Mononuclear cell (primary cell): Measurements from ENCODE around the gene KAZN. TPM values are rescaled to one million over a fixed set of nuclear protein-coding genes. Genes with fewer than 3 reads are reported as not detected.

Source experiments
- H3K27me3 ChIP-seq: 2 replicates; pipeline ENCODE4 v1.6.0; 2011; ENCODE audit warnings: low read length, control low read depth; ENCODE audit not compliant: insufficient read depth
- H3K4me1 ChIP-seq: 2 replicates; pipeline ENCODE4 v1.5.1; 2011; ENCODE audit warnings: mild to moderate bottlenecking, low read length, control low read depth; ENCODE audit not compliant: insufficient read depth
- H3K4me3 ChIP-seq: 2 replicates; pipeline ENCODE4 v1.5.1; 2011; ENCODE audit warnings: mild to moderate bottlenecking, low read length, moderate library complexity
- H3K9me3 ChIP-seq: 2 replicates; pipeline ENCODE4 v1.5.1; 2011; ENCODE audit warnings: low read depth, mild to moderate bottlenecking, control low read depth, low read length
- total RNA-seq: library from RNA; depleted of rRNA; stranded (reverse); fragments of >200 nt; gene quantifications from one replicate; pipeline ENCODE4 v1.2.3, GENCODE V29; 2012

The KAZN gene
- total RNA-seq, 1 donor: 0.31 TPM

DNA sequence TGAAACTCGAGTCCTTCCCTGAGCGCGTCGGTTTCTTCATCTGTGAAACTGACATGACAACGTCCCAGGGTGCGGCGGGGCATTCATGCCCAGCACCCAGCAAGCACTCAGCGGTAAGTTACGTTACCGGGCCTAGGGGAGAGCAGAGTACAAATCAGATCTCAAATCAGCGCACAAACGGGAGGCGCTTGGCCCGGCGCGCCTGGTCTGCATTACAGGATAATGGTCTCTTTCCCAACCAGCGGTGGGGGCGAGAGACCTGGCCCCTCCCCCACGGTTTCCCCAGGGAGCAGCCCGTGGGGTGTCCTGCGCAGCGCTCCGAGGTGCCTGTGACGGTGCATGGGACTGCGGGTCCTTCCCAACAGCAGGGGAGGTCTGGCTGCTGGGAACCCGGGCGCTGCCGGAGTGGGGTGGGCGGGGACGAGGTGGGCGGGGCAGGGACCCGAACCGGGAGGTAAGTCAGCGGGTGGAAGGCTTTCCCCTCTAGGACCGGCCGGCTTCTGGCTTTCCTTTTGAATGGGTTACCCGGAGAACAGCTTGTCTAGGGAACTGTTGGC is 556.1 kb downstream of the KAZN start:
- peaks cover 26% of the 10 kb centered on the region for H3K4me1 ChIP-seq
- H3K4me3 ChIP-seq: no peak overlapping the region
- no peaks in the 10 kb centered on the region for H3K9me3 ChIP-seq
- peaks cover 38% of the 10 kb centered on the region for H3K27me3 ChIP-seq

DNA sequence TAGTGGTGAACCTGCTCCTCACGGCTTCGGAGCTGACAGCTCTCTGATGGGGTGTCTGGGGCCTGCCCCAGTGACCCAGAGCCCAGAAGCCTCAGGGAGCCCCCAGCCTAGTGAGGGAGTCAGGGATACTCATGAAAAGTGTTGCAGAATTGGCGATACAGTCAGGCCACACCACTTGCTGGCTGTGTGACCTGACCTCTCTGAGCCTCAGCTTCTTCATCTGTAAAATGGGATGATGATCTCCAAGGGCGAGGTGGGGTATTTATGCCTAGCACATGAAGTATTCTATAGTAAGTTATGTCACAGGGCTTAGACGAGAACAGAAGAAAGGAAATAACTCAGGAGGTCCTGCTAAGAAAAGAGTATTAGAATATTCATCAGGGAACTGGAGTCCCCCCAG is 556.7 kb downstream of the KAZN start:
- Histone ChIP-seq H3K9me3 (no peaks in the 10 kb centered on the region), H3K27me3 (peaks cover 37% of the 10 kb centered on the region)

DNA sequence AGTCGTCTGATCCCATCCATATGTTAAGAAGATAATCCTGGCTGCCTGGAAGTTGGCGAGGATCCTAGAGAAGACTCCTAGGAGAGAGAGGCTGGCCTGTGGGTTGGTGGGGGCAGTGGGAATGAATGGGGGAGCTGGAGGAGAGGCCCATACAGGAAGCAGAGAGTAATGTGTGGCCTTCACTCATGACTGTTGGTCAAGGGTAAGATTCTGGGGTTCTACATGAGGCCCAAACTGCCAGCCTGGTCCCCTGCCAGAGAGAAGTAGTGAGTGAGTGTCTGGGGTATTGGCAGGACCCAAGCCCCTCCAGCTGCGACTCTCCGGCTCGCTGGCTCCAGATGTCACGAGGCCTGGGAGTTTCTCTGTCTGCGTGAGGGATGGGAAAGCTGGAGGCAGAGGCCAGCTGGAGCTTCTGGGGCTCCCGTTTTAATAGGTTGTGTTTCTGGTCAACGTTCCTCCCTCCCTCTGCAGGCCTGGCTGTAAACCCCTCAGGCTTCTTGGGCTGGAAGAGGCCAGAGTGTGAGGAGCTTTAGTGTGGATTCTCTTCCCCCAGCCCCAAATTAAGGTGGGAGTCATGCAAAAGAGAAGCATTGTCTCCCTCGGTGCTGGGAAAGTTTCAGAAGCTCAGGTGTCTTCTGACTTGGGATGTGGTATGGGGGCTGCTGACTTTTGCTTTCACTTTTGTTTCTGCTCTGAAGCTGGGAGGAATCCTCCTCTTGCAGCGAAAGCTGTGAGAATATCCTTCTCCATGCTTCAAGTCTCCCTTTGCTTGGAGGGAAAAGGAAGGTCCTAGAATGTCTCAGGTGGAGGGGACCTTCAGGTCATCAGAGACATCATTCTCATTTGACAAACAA is 557.6 kb downstream of the KAZN start:
- peaks cover 27% of the 10 kb centered on the region for H3K27me3 ChIP-seq
- H3K4me3 ChIP-seq: no peak overlapping the region
- peaks cover 26% of the 10 kb centered on the region for H3K4me1 ChIP-seq
- H3K9me3 ChIP-seq: no peaks in the 10 kb centered on the region

More for the DNA sequence above, 556.7 kb downstream of the KAZN start:
- peaks cover 26% of the 10 kb centered on the region for H3K4me1 ChIP-seq
- no peak overlapping the region for H3K4me3 ChIP-seq

DNA sequence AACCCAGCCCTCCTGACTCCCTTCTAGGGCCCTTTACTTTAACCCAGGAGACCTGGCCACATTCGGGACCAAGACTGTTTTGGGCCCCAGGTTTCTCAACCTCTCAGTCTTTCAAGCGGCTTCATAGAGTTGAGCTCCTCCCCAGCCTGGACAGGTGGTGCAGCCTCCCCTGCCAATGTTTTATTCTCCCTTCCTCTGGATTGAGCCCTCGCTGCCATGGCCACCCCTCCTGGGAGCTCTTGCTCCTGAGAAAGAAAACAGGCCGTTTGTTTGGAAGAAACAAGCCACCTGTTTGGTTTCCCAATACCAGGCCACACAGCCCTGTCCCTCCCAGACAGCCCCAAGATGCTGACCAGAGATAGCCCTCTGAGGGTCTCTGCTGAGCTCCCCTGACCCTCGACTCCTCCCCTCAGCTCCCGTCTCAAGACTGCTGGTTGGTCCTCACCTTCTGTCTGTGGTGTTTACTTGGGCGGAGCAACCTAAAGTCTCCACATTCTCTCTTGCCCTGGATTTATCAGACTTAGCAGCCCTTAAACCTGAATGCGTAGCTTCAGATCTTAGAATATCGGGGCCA is 558.4 kb downstream of the KAZN start:
- Histone ChIP-seq H3K9me3 (no peaks in the 10 kb centered on the region), H3K27me3 (peaks cover 20% of the 10 kb centered on the region), H3K4me3 (no peak overlapping the region), H3K4me1 (peaks cover 26% of the 10 kb centered on the region)

DNA sequence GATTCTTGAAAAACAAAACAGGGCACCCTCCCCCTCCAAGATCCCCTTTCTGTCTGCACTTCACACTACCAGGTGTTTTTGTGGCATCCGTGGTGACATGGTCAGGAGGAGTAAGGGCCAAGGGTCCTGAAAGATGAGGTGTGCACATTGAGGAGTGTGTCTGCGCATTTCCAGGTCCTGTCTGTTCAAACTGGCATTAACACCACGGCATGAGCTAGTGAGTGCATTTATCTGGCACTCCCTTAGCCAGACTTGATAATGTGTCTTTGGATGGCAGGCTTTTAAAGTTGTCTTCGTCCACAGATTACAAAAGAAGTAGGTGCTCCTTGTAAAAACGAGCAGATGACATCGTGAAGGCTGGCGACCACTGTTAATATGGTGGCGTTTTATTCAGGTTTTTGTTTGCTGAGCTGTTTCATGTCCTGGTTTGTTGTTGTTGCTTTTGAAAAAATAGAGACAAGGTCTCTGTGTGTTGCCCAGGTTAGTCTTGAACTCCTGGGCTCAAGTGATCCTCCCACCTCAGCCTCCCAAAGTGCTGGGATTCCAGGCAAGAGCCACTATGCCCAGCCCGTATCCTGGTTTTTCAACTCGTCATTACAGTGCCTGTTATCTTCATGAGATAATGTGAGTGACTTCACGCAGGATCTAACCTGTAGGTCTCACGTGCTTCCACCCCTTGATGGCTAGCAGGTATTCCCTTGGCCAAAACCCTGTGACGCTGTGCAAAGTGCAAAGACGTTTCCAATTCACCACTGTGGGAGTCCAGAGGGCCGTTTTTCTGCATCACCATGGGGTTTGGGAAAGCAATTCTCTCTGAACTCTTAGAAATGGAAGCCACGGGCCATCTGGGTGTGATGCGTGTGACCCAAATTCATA is 559.3 kb downstream of the KAZN start:
- Histone ChIP-seq H3K27me3 (peaks cover 12% of the 10 kb centered on the region), H3K4me3 (no peak overlapping the region), H3K9me3 (no peaks in the 10 kb centered on the region), H3K4me1 (peaks cover 25% of the 10 kb centered on the region)

DNA sequence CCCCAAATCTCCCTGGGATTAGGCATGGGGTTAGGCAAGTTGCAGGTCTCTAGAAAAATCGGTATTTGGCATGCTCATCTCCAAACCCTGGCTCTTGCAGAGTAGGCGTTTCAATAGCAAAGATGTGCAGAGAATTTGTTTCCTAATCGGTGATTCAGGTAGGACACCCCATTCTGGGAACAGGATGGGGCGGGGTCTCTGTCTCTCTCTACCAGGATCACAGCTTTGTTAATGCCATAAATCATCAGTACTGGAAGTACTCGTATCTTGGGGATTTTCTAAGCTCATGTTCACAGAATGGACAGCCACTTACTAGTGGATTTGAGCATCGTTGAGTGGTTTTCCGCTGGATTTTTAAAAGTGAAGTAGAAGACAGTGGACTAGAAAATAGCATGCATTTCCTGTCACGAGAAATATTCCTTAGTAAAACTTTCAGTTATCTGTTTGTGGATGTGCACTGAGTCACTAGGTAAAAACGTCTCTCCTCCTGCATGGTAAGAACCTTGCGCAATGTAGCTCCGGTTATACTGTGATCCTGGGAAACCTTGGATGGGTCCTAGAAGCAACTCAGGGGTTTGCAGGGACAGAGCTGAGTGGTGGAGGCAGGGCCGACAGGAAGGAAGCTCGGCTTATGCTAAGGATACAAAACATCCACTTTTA is 560.2 kb downstream of the KAZN start:
- Histone ChIP-seq H3K4me3 (no peak overlapping the region), H3K4me1 (peaks cover 19% of the 10 kb centered on the region), H3K9me3 (no peaks in the 10 kb centered on the region), H3K27me3 (peaks cover 8% of the 10 kb centered on the region)

DNA sequence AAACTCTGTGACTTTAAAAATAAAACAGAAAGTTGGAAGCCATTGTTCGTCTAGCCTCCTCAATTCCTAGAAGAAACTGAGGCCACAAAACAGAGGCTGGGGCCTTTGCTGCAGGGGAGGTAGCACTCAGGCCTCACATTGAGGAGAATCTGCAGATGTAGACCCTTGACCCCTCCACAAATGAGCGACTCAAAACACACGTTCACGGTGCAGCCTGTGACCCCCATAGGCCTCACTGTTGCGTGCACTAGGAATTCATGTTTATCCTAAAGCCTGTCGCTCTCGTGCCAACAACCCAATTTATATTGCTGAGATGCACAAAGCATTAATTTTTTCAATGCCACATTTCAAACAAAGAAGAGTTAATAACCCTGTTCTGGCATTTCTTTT is 560.7 kb downstream of the KAZN start:
- H3K4me1 ChIP-seq: peaks cover 14% of the 10 kb centered on the region
- peaks cover 4% of the 10 kb centered on the region for H3K27me3 ChIP-seq
- no peaks in the 10 kb centered on the region for H3K9me3 ChIP-seq
- H3K4me3 ChIP-seq: no peak overlapping the region

DNA sequence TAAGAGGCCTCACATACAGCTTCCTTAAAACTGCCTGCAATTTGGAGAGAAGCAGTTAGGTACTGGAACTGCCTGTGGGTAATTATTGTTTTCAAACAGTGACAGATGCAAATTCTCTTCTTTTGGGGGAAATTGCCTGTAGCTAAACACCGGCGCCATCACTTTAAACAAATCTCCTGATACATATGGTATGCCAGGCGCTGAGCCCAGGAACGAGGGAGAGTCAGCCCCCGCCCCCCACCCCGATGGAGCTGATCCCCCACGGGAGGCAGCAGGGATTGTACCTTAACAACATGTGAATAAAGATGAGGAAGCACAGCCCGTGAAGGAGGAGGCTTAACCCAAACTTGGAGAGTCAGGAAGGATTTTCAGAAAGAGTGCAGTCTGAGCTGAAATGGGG is 562.1 kb downstream of the KAZN start:
- Histone ChIP-seq H3K27me3 (no peaks in the 10 kb centered on the region), H3K9me3 (no peaks in the 10 kb centered on the region), H3K4me1 (peaks cover 10% of the 10 kb centered on the region), H3K4me3 (no peak overlapping the region)

DNA sequence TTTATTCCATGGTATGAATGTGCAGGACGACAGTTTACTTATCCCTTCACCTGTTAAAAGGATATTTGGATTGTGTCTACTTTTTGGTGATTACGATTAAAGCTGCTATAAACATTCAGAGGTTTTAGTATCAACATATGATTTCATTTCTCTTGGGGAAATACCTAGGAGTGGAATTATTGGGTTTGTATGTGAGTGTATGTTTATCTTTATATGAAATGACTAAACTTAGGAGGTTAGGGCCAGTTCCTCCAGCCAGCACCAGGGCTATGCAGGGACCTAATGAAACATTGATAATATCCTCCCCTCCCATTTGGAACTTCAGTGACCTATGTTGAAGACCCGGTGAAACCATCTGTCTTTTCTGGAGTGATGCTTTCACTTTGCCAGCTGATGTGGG is 568.9 kb downstream of the KAZN start:
- peaks cover 7% of the 10 kb centered on the region for H3K4me1 ChIP-seq
- H3K4me3 ChIP-seq: no peak overlapping the region
- H3K27me3 ChIP-seq: no peaks in the 10 kb centered on the region
- H3K9me3 ChIP-seq: no peaks in the 10 kb centered on the region
